Measurements from ENCODE around the gene ZNF33B. TPM values are rescaled to one million over a fixed set of nuclear protein-coding genes. Genes with fewer than 3 reads are reported as not detected.

The ZNF33B gene
- total RNA-seq, 1 donor from 2014 or later, result 14.3 TPM

GRCh38 chr10:42544945-42545344 is 93.4 kb downstream of the ZNF33B start:
- intact Hi-C loops (cut with micrococcal nuclease), result no loop called here
- ATAC-seq (no peak), DNase-seq (no peak)

DNA sequence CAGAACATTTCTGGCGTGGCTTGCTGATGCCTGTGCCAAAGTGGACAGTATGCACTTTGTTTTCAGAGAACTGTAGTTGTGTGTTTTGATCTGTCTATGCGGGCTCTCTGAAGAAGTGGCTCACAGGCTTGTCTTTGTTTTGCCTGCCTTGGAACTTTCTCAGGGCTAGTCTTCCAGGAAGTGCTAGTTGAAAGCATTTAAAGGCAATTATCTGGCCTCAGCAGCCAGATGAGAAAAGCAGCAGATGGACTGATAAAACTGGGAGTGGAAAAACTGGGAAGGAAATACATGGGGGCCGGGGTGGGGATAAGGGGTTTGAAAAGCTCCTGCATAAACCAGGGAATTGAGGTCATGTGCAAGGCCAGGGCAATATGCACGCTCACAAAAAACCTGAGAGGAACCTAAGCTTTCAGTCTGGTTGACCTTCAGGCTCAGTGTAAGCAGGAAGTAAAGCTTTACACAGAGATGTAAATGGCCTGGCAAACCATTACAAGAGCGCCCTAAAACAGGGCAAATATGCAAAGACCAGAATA is 94.5 kb downstream of the ZNF33B start:
- ATAC-seq (no peak), DNase-seq (no peak)
- intact Hi-C loops (cut with micrococcal nuclease), result no loop called here

Other genes starting within 250 kb of the ZNF33B start
- gene BMS1, start 144.2 kb upstream of the ZNF33B start, total RNA-seq, result 14.7 TPM